ENCODE measurements around the gene CGNL1.

The CGNL1 gene

GRCh38 chr15:57387564-57388076, 11.3 kb downstream of the CGNL1 start:
- in situ Hi-C loops (cut with MboI; ENCODE audit: low pct_unique_long_range_greater_than_20kb, low sequenced_read_pairs, unreplicated experiment): no loop called here
- no peak for TF ChIP-seq CTCF (IDR thresholded peaks at IDR 0.05; ENCODE audit: extremely low read depth, insufficient read depth, missing control alignments)
- no peak for DNase-seq (ENCODE audit: low spot score)

- in situ Hi-C loops (cut with MboI; ENCODE audit: low pct_unique_long_range_greater_than_20kb, low sequenced_read_pairs, unreplicated experiment): no loop called here
- no peak for TF ChIP-seq CTCF (IDR thresholded peaks at IDR 0.05; ENCODE audit: extremely low read depth, insufficient read depth, missing control alignments)
- DNase-seq (ENCODE audit: low spot score): no peak
Observed at GRCh38 chr15:57388464-57388863, 12.2 kb downstream of the CGNL1 start.

- in situ Hi-C loops (cut with MboI; ENCODE audit: low pct_unique_long_range_greater_than_20kb, low sequenced_read_pairs, unreplicated experiment): no loop called here
- no peak for TF ChIP-seq CTCF (IDR thresholded peaks at IDR 0.05; ENCODE audit: extremely low read depth, insufficient read depth, missing control alignments)
- DNase-seq (ENCODE audit: low spot score): no peak
Observed at GRCh38 chr15:57389991-57390390, 13.7 kb downstream of the CGNL1 start.

GRCh38 chr15:57390583-57390982, 14.3 kb downstream of the CGNL1 start:
- in situ Hi-C loops (cut with MboI; ENCODE audit: low pct_unique_long_range_greater_than_20kb, low sequenced_read_pairs, unreplicated experiment): no loop called here
- no peak for TF ChIP-seq CTCF (IDR thresholded peaks at IDR 0.05; ENCODE audit: extremely low read depth, insufficient read depth, missing control alignments)
- DNase-seq (ENCODE audit: low spot score): no peak

- in situ Hi-C loops (cut with MboI; ENCODE audit: low pct_unique_long_range_greater_than_20kb, low sequenced_read_pairs, unreplicated experiment): no loop called here
- no peak for DNase-seq (ENCODE audit: low spot score)
- no peak for TF ChIP-seq CTCF (IDR thresholded peaks at IDR 0.05; ENCODE audit: extremely low read depth, insufficient read depth, missing control alignments)
Observed at GRCh38 chr15:57391537-57391936, 15.2 kb downstream of the CGNL1 start.

- DNase-seq (ENCODE audit: low spot score): no peak
- in situ Hi-C loops (cut with MboI; ENCODE audit: low pct_unique_long_range_greater_than_20kb, low sequenced_read_pairs, unreplicated experiment): no loop called here
- TF ChIP-seq CTCF (IDR thresholded peaks at IDR 0.05; ENCODE audit: extremely low read depth, insufficient read depth, missing control alignments): no peak
Observed at GRCh38 chr15:57393061-57393460, 16.8 kb downstream of the CGNL1 start.

GRCh38 chr15:57395292-57395691, 19.0 kb downstream of the CGNL1 start:
- no peak for TF ChIP-seq CTCF (IDR thresholded peaks at IDR 0.05; ENCODE audit: extremely low read depth, insufficient read depth, missing control alignments)
- DNase-seq (ENCODE audit: low spot score): no peak
- in situ Hi-C loops (cut with MboI; ENCODE audit: low pct_unique_long_range_greater_than_20kb, low sequenced_read_pairs, unreplicated experiment): no loop called here
